Measurements from ENCODE around the gene ASPM. TPM values are rescaled to one million over a fixed set of nuclear protein-coding genes. Genes with fewer than 3 reads are reported as not detected.

Gene ASPM
- total RNA-seq, 5 donors from 2014 or later (not counting 1 experiment from before 2014, with no cell fraction given): 0.41 to 0.93 (median 0.44) TPM

- H3K27ac ChIP-seq (ENCODE audit: low read length): no peak overlapping the region
- peaks cover 0 to 29% (median under 1%) of the 10 kb centered on the region in 3 donors for H3K4me1 Mint-ChIP-seq
- 81% methylated on average over 7 of the region's 7 CpGs for WGBS (ENCODE audit: insufficient coverage)
- DNase-seq (no peak), ATAC-seq (replicated peaks in 1 of 4) (no peak)
- no peak overlapping the region for H3K4me3 ChIP-seq (ENCODE audit: control insufficient read depth in 1 of 2, extremely low read depth in 1 of 2, low read length in 1 of 2)
- H3K27me3 Mint-ChIP-seq: no peaks in the 10 kb centered on the region
- no peaks in the 10 kb centered on the region for H3K27me3 ChIP-seq (replicated peaks in 1 of 2; ENCODE audit: control insufficient read depth in 2 of 2, extremely low read depth in 1 of 2, insufficient read depth in 2 of 2, low read length in 1 of 2)
- no peak overlapping the region for H3K4me3 Mint-ChIP-seq
- ChIA-PET CTCF (no interaction called here), POLR2A (no interaction called here)
- no peaks in the 10 kb centered on the region for H3K9me3 ChIP-seq
- peaks cover 0 to 2% of the 10 kb centered on the region in 2 experiments for H3K4me1 ChIP-seq (ENCODE audit: control insufficient read depth in 1 of 2, extremely low read depth in 1 of 2, insufficient read depth in 2 of 2, low read length in 2 of 2)
- no peaks in the 10 kb centered on the region for H3K36me3 Mint-ChIP-seq
- no peak overlapping the region for H3K27ac Mint-ChIP-seq
- H3K36me3 ChIP-seq (ENCODE audit: control insufficient read depth in 2 of 2, extremely low read depth in 1 of 2, insufficient read depth in 1 of 2, low read length in 1 of 2): no peaks in the 10 kb centered on the region
- no peaks in the 10 kb centered on the region for H3K9me3 Mint-ChIP-seq
These were observed 9.1 kb downstream of the ASPM start for GRCh38 chr1:197137322-197137721.

- Mint-ChIP-seq H3K4me3 (no peak overlapping the region), H3K4me1 (peaks cover 0 to 1% (median 0%) of the 10 kb centered on the region in 3 donors), H3K9me3 (no peaks in the 10 kb centered on the region), H3K27me3 (no peaks in the 10 kb centered on the region), H3K27ac (no peak overlapping the region), H3K36me3 (no peaks in the 10 kb centered on the region)
- no CpG with 5 or more reads among the region's 2 CpGs for WGBS (ENCODE audit: insufficient coverage)
- no peak overlapping the region for H3K4me3 ChIP-seq (ENCODE audit: control insufficient read depth in 1 of 2, extremely low read depth in 1 of 2, low read length in 1 of 2)
- H3K36me3 ChIP-seq (ENCODE audit: control insufficient read depth in 2 of 2, extremely low read depth in 1 of 2, insufficient read depth in 1 of 2, low read length in 1 of 2): no peaks in the 10 kb centered on the region
- DNase-seq (no peak), ATAC-seq (replicated peaks in 1 of 4) (no peak)
- no peaks in the 10 kb centered on the region for H3K27me3 ChIP-seq (replicated peaks in 1 of 2; ENCODE audit: control insufficient read depth in 2 of 2, extremely low read depth in 1 of 2, insufficient read depth in 2 of 2, low read length in 1 of 2)
- CTCF ChIA-PET: no interaction called here
- POLR2A ChIA-PET: interaction anchor here in 1 of 2 donors (0.5 kb wide), 1 partner anchor 9 kb away, joined by 3 read pairs; no protein-coding TSS in a partner anchor
- no peaks in the 10 kb centered on the region for H3K9me3 ChIP-seq
- H3K27ac ChIP-seq (ENCODE audit: low read length): no peak overlapping the region
- H3K4me1 ChIP-seq (ENCODE audit: control insufficient read depth in 1 of 2, extremely low read depth in 1 of 2, insufficient read depth in 2 of 2, low read length in 2 of 2): no peaks in the 10 kb centered on the region
These were observed 15.7 kb downstream of the ASPM start for GRCh38 chr1:197130677-197131304.

GRCh38 chr1:197129698-197130097, 16.8 kb downstream of the ASPM start:
- ATAC-seq (replicated peaks in 1 of 4): no peak
- H3K9me3 Mint-ChIP-seq: no peaks in the 10 kb centered on the region
- no peaks in the 10 kb centered on the region for H3K9me3 ChIP-seq
- H3K27me3 Mint-ChIP-seq: no peaks in the 10 kb centered on the region
- H3K36me3 Mint-ChIP-seq: no peaks in the 10 kb centered on the region
- no peaks in the 10 kb centered on the region for H3K4me1 Mint-ChIP-seq
- no peaks in the 10 kb centered on the region for H3K27me3 ChIP-seq (replicated peaks in 1 of 2; ENCODE audit: control insufficient read depth in 2 of 2, extremely low read depth in 1 of 2, insufficient read depth in 2 of 2, low read length in 1 of 2)
- H3K27ac Mint-ChIP-seq: no peak overlapping the region
- POLR2A ChIA-PET: no interaction called here
- H3K4me3 ChIP-seq (ENCODE audit: control insufficient read depth in 1 of 2, extremely low read depth in 1 of 2, low read length in 1 of 2): no peak overlapping the region
- no peaks in the 10 kb centered on the region for H3K36me3 ChIP-seq (ENCODE audit: control insufficient read depth in 2 of 2, extremely low read depth in 1 of 2, insufficient read depth in 1 of 2, low read length in 1 of 2)
- H3K4me1 ChIP-seq (ENCODE audit: control insufficient read depth in 1 of 2, extremely low read depth in 1 of 2, insufficient read depth in 2 of 2, low read length in 2 of 2): no peaks in the 10 kb centered on the region
- CTCF ChIA-PET: no interaction called here
- no peak for DNase-seq
- WGBS (ENCODE audit: insufficient coverage): no CpG with 5 or more reads among the region's 2 CpGs
- no peak overlapping the region for H3K27ac ChIP-seq (ENCODE audit: low read length)
- no peak overlapping the region for H3K4me3 Mint-ChIP-seq

GRCh38 chr1:197127246-197127912, 19.1 kb downstream of the ASPM start:
- POLR2A ChIA-PET: no interaction called here
- Histone ChIP-seq H3K27ac (ENCODE audit: low read length) (no peak overlapping the region), H3K27me3 (replicated peaks in 1 of 2; ENCODE audit: control insufficient read depth in 2 of 2, extremely low read depth in 1 of 2, insufficient read depth in 2 of 2, low read length in 1 of 2) (no peaks in the 10 kb centered on the region), H3K4me1 (ENCODE audit: control insufficient read depth in 1 of 2, extremely low read depth in 1 of 2, insufficient read depth in 2 of 2, low read length in 2 of 2) (peaks cover 0 to 3% of the 10 kb centered on the region in 2 experiments), H3K36me3 (ENCODE audit: control insufficient read depth in 2 of 2, extremely low read depth in 1 of 2, insufficient read depth in 1 of 2, low read length in 1 of 2) (no peaks in the 10 kb centered on the region), H3K4me3 (ENCODE audit: control insufficient read depth in 1 of 2, extremely low read depth in 1 of 2, low read length in 1 of 2) (no peak overlapping the region), H3K9me3 (no peaks in the 10 kb centered on the region)
- H3K36me3 Mint-ChIP-seq: no peaks in the 10 kb centered on the region
- ATAC-seq (replicated peaks in 1 of 4) (no peak), DNase-seq (no peak)
- no peaks in the 10 kb centered on the region for H3K27me3 Mint-ChIP-seq
- no CpG with 5 or more reads among the region's 2 CpGs for WGBS (ENCODE audit: insufficient coverage)
- no peak overlapping the region for H3K27ac Mint-ChIP-seq
- no peaks in the 10 kb centered on the region for H3K4me1 Mint-ChIP-seq
- H3K9me3 Mint-ChIP-seq: no peaks in the 10 kb centered on the region
- H3K4me3 Mint-ChIP-seq: no peak overlapping the region
- CTCF ChIA-PET: no interaction called here

- Histone ChIP-seq H3K27ac (ENCODE audit: low read length) (no peak overlapping the region), H3K4me1 (ENCODE audit: control insufficient read depth in 1 of 2, extremely low read depth in 1 of 2, insufficient read depth in 2 of 2, low read length in 2 of 2) (peaks cover 0 to 3% of the 10 kb centered on the region in 2 experiments), H3K9me3 (no peaks in the 10 kb centered on the region), H3K4me3 (ENCODE audit: control insufficient read depth in 1 of 2, extremely low read depth in 1 of 2, low read length in 1 of 2) (no peak overlapping the region), H3K27me3 (replicated peaks in 1 of 2; ENCODE audit: control insufficient read depth in 2 of 2, extremely low read depth in 1 of 2, insufficient read depth in 2 of 2, low read length in 1 of 2) (no peaks in the 10 kb centered on the region), H3K36me3 (ENCODE audit: control insufficient read depth in 2 of 2, extremely low read depth in 1 of 2, insufficient read depth in 1 of 2, low read length in 1 of 2) (no peaks in the 10 kb centered on the region)
- Mint-ChIP-seq H3K27ac (no peak overlapping the region), H3K27me3 (no peaks in the 10 kb centered on the region), H3K4me1 (no peaks in the 10 kb centered on the region), H3K36me3 (no peaks in the 10 kb centered on the region), H3K9me3 (no peaks in the 10 kb centered on the region), H3K4me3 (no peak overlapping the region)
- CTCF ChIA-PET: interaction anchor here in 1 of 2 donors (0.7 kb wide), 1 partner anchor 11 kb away, joined by 4 read pairs; no protein-coding TSS in a partner anchor
- WGBS (ENCODE audit: insufficient coverage): 100% methylated on average over 2 of the region's 3 CpGs
- ATAC-seq (replicated peaks in 1 of 4): no peak
- DNase-seq: no peak
- POLR2A ChIA-PET: no interaction called here
These were observed 19.8 kb downstream of the ASPM start for GRCh38 chr1:197126691-197127090.

- Mint-ChIP-seq H3K9me3 (no peaks in the 10 kb centered on the region), H3K36me3 (no peaks in the 10 kb centered on the region), H3K4me1 (peaks cover 0 to 1% (median 0%) of the 10 kb centered on the region in 3 donors), H3K27me3 (no peaks in the 10 kb centered on the region), H3K27ac (no peak overlapping the region), H3K4me3 (no peak overlapping the region)
- ATAC-seq (replicated peaks in 1 of 4) (no peak), DNase-seq (no peak)
- Histone ChIP-seq H3K4me3 (ENCODE audit: control insufficient read depth in 1 of 2, extremely low read depth in 1 of 2, low read length in 1 of 2) (no peak overlapping the region), H3K36me3 (ENCODE audit: control insufficient read depth in 2 of 2, extremely low read depth in 1 of 2, insufficient read depth in 1 of 2, low read length in 1 of 2) (no peaks in the 10 kb centered on the region), H3K27me3 (replicated peaks in 1 of 2; ENCODE audit: control insufficient read depth in 2 of 2, extremely low read depth in 1 of 2, insufficient read depth in 2 of 2, low read length in 1 of 2) (no peaks in the 10 kb centered on the region), H3K9me3 (no peaks in the 10 kb centered on the region), H3K27ac (ENCODE audit: low read length) (no peak overlapping the region), H3K4me1 (ENCODE audit: control insufficient read depth in 1 of 2, extremely low read depth in 1 of 2, insufficient read depth in 2 of 2, low read length in 2 of 2) (peaks cover 0 to 3% of the 10 kb centered on the region in 2 experiments)
- WGBS (ENCODE audit: insufficient coverage): no CpG with 5 or more reads among the region's 1 CpG
- ChIA-PET POLR2A (no interaction called here), CTCF (no interaction called here)
These were observed 22.1 kb downstream of the ASPM start for GRCh38 chr1:197124376-197124775.

Data from T-cell (primary cell).